HepG2 (cell line): ENCODE measurements around the gene CYP2W1. TPM values are rescaled to one million over a fixed set of nuclear protein-coding genes. Genes with fewer than 3 reads are reported as not detected.

Experiments used
- FOSL2 ChIP-seq: sonication (generic); formaldehyde crosslinking; IDR thresholded peaks from 2 replicates; pipeline ENCODE4 v1.4.0; 2020; ENCODE audit warnings: missing genetic modification reagents
- HBP1 ChIP-seq: IDR thresholded peaks from 2 replicates; pipeline ENCODE4 v1.6.1; 2016; ENCODE audit warnings: low read depth, control low read depth
- NR2F2 ChIP-seq: IDR thresholded peaks from 2 replicates; pipeline ENCODE4 v1.6.1; 2012; ENCODE audit warnings: low read depth, inconsistent platforms, borderline replicate concordance
- RAD51 ChIP-seq: fragments of 450-650 bp; IDR thresholded peaks from 2 replicates; pipeline ENCODE4 v1.6.1; 2016; ENCODE audit warnings: borderline replicate concordance
- REPIN1 ChIP-seq: sonication (generic); formaldehyde crosslinking; IDR thresholded peaks from 2 replicates; pipeline ENCODE4 v1.8.0; 2022; ENCODE audit warnings: missing genetic modification reagents, low read depth, mild to moderate bottlenecking, borderline replicate concordance
- RFX5 ChIP-seq: IDR thresholded peaks from 2 replicates; pipeline ENCODE4 v1.6.1; 2011; ENCODE audit warnings: low read depth, low read length, improper control_type of control experiment
- SNAPC4 ChIP-seq: sonication (generic); formaldehyde crosslinking; IDR thresholded peaks from 2 replicates; pipeline ENCODE4 v1.4.0; 2020; ENCODE audit warnings: mild to moderate bottlenecking, missing genetic modification reagents
- TFAP4 ChIP-seq: sonication (generic); IDR thresholded peaks from 2 replicates; pipeline ENCODE4 v1.6.1; 2016; ENCODE audit warnings: low read depth, borderline replicate concordance
- TGIF2 ChIP-seq: IDR thresholded peaks from 2 replicates; pipeline ENCODE4 v1.6.1; 2016; ENCODE audit warnings: control low read depth, missing compliant biosample characterization
- THRA ChIP-seq: sonication (generic); formaldehyde crosslinking; IDR thresholded peaks from 2 replicates; pipeline ENCODE4 v1.4.0; 2020; ENCODE audit warnings: missing genetic modification reagents, borderline replicate concordance
- ZFP41 ChIP-seq: sonication (generic); formaldehyde crosslinking; IDR thresholded peaks from 2 replicates; pipeline ENCODE4 v1.4.0; 2020; ENCODE audit warnings: mild to moderate bottlenecking, missing genetic modification reagents, borderline replicate concordance
- ZNF362 ChIP-seq: sonication (generic); formaldehyde crosslinking; IDR thresholded peaks from 2 replicates; pipeline ENCODE4 v1.4.0; 2020; ENCODE audit warnings: missing genetic modification reagents, mild to moderate bottlenecking, borderline replicate concordance
- ZNF609 ChIP-seq: sonication (generic); formaldehyde crosslinking; IDR thresholded peaks from 2 replicates; pipeline ENCODE4 v1.4.0; 2020; ENCODE audit warnings: mild to moderate bottlenecking, missing genetic modification reagents, borderline replicate concordance
- polyA plus RNA-seq, 8 experiments: library from polyadenylated mRNA; depleted of rRNA in 3 of 8; stranded (reverse) in 7 of 8; unstranded in 1 of 8; fragments of >200 nt; fragmentation: Illumina TruSeq in 4 of 8; extraction: Trizol in 4 of 8; gene quantifications; 2 replicates each; pipeline versions ENCODE4 v1.2.1 to v1.2.3, GENCODE V29; 2011 to 2016; ENCODE audit warnings: low read depth in 4 of 8, missing spikeins in 1 of 8, mixed read lengths in 1 of 8; ENCODE audit not compliant: insufficient read depth in 1 of 8
- total RNA-seq, 5 experiments: library from RNA; depleted of rRNA; stranded (reverse); fragments of >200 nt; fragmentation: Illumina TruSeq; extraction: Trizol; gene quantifications; 2 replicates each; pipeline ENCODE4 v1.2.3, GENCODE V29; 2016; ENCODE audit warnings: low read depth in 1 of 5

The CYP2W1 gene
- total and polyA plus RNA-seq, 2 of the 13 experiments (the other 11 are each of a cell fraction or from before 2014, with no cell fraction given), result 19.5 to 31.7 TPM

- TF ChIP-seq REPIN1 (CRISPR knock-in tag) (peak; percentile 42; the same call in 1 of the 2 replicates), THRA (0 out of 2 replicates have a peak, but pooled peaks have one; percentile 21), ZNF609 (0 out of 2 replicates have a peak, but pooled peaks have one; percentile 15), RFX5 (no peak), NR2F2 (no peak), TGIF2 (CRISPR knock-in tag) (no peak), SNAPC4 (CRISPR knock-in tag) (peak; percentile 47; the same call in 1 of the 2 replicates), FOSL2 (peak; percentile 31; the same call in 1 of the 2 replicates), TFAP4 (peak; percentile 42; the same call in 1 of the 2 replicates), RAD51 (no peak), ZNF362 (CRISPR knock-in tag) (no peak), ZFP41 (CRISPR knock-in tag) (no peak), HBP1 (CRISPR knock-in tag) (no peak)
Measured at GRCh38 chr7:983004-983615, at the start of gene CYP2W1 (continued).
